GM12878 (cell line): ENCODE measurements around the gene GIT1. TPM values are rescaled to one million over a fixed set of nuclear protein-coding genes. Genes with fewer than 3 reads are reported as not detected.

Experiments used
- ATAC-seq: fragments of 200-7000 bp; cut with Tn5 transposase; 3 replicates; pipeline ENCODE4 v1.9.1; 2020; ENCODE audit warnings: mild to moderate bottlenecking, moderate library complexity
- BruUV-seq: library from RNA; stranded (reverse); fragments of 400-500 nt; replicated peaks from 2 replicates; lab custom pipeline; 2021; lab: Mats Ljungman, UMichigan
- CTCF ChIA-PET: fragments of 300-600 bp; sonication (Branson Sonifier 250); formaldehyde crosslinking; extraction: SDS; loops from one replicate; lab custom pipeline; 2021; ENCODE audit warnings: inconsistent platforms; lab: Yijun Ruan, JAX
- POLR2A ChIA-PET: fragments of 350-600 bp; formaldehyde crosslinking; extraction: SDS; loops from one replicate; lab custom pipeline; 2021; ENCODE audit warnings: inconsistent platforms; lab: Charles Lee
- RAD21 ChIA-PET: fragments of 300-600 bp; sonication (Branson Sonifier 250); formaldehyde crosslinking; loops from one replicate; lab custom pipeline; 2023; ENCODE audit warnings: antibody characterized with exemption; ENCODE audit not compliant: unreplicated experiment; lab: Charles Lee
- SMC1A ChIA-PET: fragments of 300-600 bp; sonication (Branson Sonifier 250); formaldehyde crosslinking; loops from one replicate; lab custom pipeline; 2023; ENCODE audit not compliant: unreplicated experiment, uncharacterized antibody; lab: Charles Lee
- DNase-seq: peaks from one replicate; pipeline ENCODE4 v3.0.0-alpha.2; 2011; ENCODE audit warnings: low read depth, low spot score
- FAIRE-seq: peaks from 3 replicates; lab custom pipeline; 2011; peaks lifted over from hg19 to GRCh38; lab: Jason Lieb, UNC
- H2AFZ ChIP-seq: 2 replicates; pipeline ENCODE4 v1.6.0; 2011; ENCODE audit warnings: low read depth, low read length, control low read depth; ENCODE audit not compliant: control insufficient read depth
- H3K27ac ChIP-seq: 2 replicates; pipeline ENCODE4 v1.5.1; 2011; ENCODE audit warnings: control low read depth; ENCODE audit not compliant: control insufficient read depth, insufficient read depth
- H3K27me3 ChIP-seq, 2 experiments: replicated peaks in 1 of 2; 2 replicates each; pipeline versions ENCODE4 v1.6.0 to v1.6.1; 2011; ENCODE audit warnings: low read length in 1 of 2; ENCODE audit not compliant: control insufficient read depth in 2 of 2, insufficient read depth in 2 of 2
- H3K36me3 ChIP-seq, 2 experiments: 2 replicates each; pipeline ENCODE4 v1.5.1; 2011; ENCODE audit warnings: low read length in 1 of 2; ENCODE audit not compliant: control insufficient read depth in 2 of 2, insufficient read depth in 2 of 2
- H3K4me1 ChIP-seq: 2 replicates; pipeline ENCODE4 v1.6.1; 2011; ENCODE audit warnings: mild to moderate bottlenecking, low read length, moderate library complexity, mixed read lengths; ENCODE audit not compliant: control insufficient read depth, insufficient read depth
- H3K4me2 ChIP-seq: 2 replicates; pipeline ENCODE4 v1.6.0; 2011; ENCODE audit warnings: control low read depth; ENCODE audit not compliant: control insufficient read depth, insufficient read depth
- H3K4me3 ChIP-seq: fragments of 200-600 bp; sonication (generic); 2 replicates; pipeline ENCODE4 v1.5.1; 2016
- H3K79me2 ChIP-seq: 2 replicates; pipeline ENCODE4 v1.6.0; 2011; ENCODE audit warnings: low read length; ENCODE audit not compliant: control insufficient read depth, insufficient read depth
- H3K9ac ChIP-seq: 2 replicates; pipeline ENCODE4 v1.8.0; 2011; ENCODE audit warnings: low read length, control low read depth, mixed read lengths; ENCODE audit not compliant: control insufficient read depth, insufficient read depth
- H3K9me3 ChIP-seq: replicated peaks from 3 replicates; pipeline ENCODE4 v1.5.1; 2011; ENCODE audit warnings: mild to moderate bottlenecking, low read length; ENCODE audit not compliant: control insufficient read depth, insufficient read depth
- H4K20me1 ChIP-seq: 2 replicates; pipeline ENCODE4 v1.6.0; 2011; ENCODE audit not compliant: control insufficient read depth, insufficient read depth
- ATF3 ChIP-seq: IDR thresholded peaks from 2 replicates; pipeline ENCODE4 v1.6.1; 2011; ENCODE audit warnings: low read depth, mild to moderate bottlenecking, low read length, moderate library complexity, borderline replicate concordance; ENCODE audit errors: extremely low read depth
- CEBPB ChIP-seq, 2 experiments: fragments of 150-350 bp in 1 of 2; IDR thresholded peaks; 2 replicates each; pipeline ENCODE4 v1.6.1; 2012 to 2014; ENCODE audit warnings: low read depth in 2 of 2, low read length in 2 of 2, borderline replicate concordance in 1 of 2, inconsistent platforms in 1 of 2
- CTCF ChIP-seq, 3 experiments: IDR thresholded peaks in 2 of 3; conservative IDR thresholded peaks in 1 of 3; 2 replicates each; pipeline ENCODE4 v1.5.1; 2011; ENCODE audit warnings: low read depth in 3 of 3, low read length in 3 of 3, mild to moderate bottlenecking in 3 of 3, control low read depth in 2 of 3, moderate library complexity in 2 of 3, inconsistent platforms in 1 of 3, mixed read lengths in 1 of 3; ENCODE audit not compliant: control insufficient read depth in 2 of 3, insufficient read depth in 1 of 3; ENCODE audit errors: extremely low read depth in 1 of 3
- E2F4 ChIP-seq: IDR thresholded peaks from 2 replicates; pipeline ENCODE4 v1.6.1; 2012; ENCODE audit warnings: low read depth, low read length, improper control_type of control experiment
- EGR1 ChIP-seq, 2 experiments: IDR thresholded peaks; 1 replicate in 1 of 2; 2 replicates in 1 of 2; pipeline ENCODE4 v1.6.1; 2011 to 2012; ENCODE audit warnings: low read depth in 2 of 2, low read length in 2 of 2, borderline replicate concordance in 1 of 2, mild to moderate bottlenecking in 1 of 2, moderate library complexity in 1 of 2
- HDAC2 ChIP-seq: fragments of 200-600 bp; sonication (generic); IDR thresholded peaks from 2 replicates; pipeline ENCODE4 v1.6.1; 2017
- HDGF ChIP-seq: fragments of 450-650 bp; IDR thresholded peaks from 2 replicates; pipeline ENCODE4 v1.6.1; 2016; ENCODE audit warnings: antibody characterized with exemption
- IRF5 ChIP-seq: fragments of 450-650 bp; IDR thresholded peaks from 2 replicates; pipeline ENCODE4 v1.6.1; 2017; ENCODE audit warnings: borderline replicate concordance
- NR2C1 ChIP-seq: fragments of 450-650 bp; IDR thresholded peaks from 2 replicates; pipeline ENCODE4 v1.6.1; 2017; ENCODE audit warnings: antibody characterized with exemption, mild to moderate bottlenecking, moderate library complexity
- PML ChIP-seq: IDR thresholded peaks from 2 replicates; pipeline ENCODE4 v1.6.1; 2012; ENCODE audit warnings: low read length, inconsistent platforms
- SMC3 ChIP-seq: IDR thresholded peaks from 2 replicates; pipeline ENCODE4 v1.6.1; 2011; ENCODE audit warnings: low read length, improper control_type of control experiment, borderline replicate concordance
- ZNF207 ChIP-seq: fragments of 450-650 bp; IDR thresholded peaks from 2 replicates; pipeline ENCODE4 v1.6.1; 2014; ENCODE audit warnings: antibody characterized with exemption, mild to moderate bottlenecking, borderline replicate concordance
- ZNF622 ChIP-seq: fragments of 450-650 bp; IDR thresholded peaks from 2 replicates; pipeline ENCODE4 v1.6.1; 2017; ENCODE audit warnings: mild to moderate bottlenecking, inconsistent platforms
- WGBS: methylation state at CpG from one replicate; pipeline ENCODE4 v1.1.6; 2016; ENCODE audit warnings: low lambda C conversion rate; ENCODE audit not compliant: insufficient replicate concordance, insufficient coverage; ENCODE audit errors: missing lambda C conversion rate; 5-methylcytosine and 5-hydroxymethylcytosine counted together
- in situ Hi-C: fragments of 300-500 bp; cut with MboI; formaldehyde crosslinking; loops from 9 replicates; pipeline ENCODE4 v1.14.3; 2018; ENCODE audit warnings: mixed read lengths
- intact Hi-C: fragments of 100-400 bp; cut with micrococcal nuclease; formaldehyde crosslinking; loops from one replicate; pipeline ENCODE4 v1.14.2; 2022; ENCODE audit not compliant: unreplicated experiment
- polyA plus RNA-seq, 11 experiments: library from polyadenylated mRNA; depleted of rRNA in 4 of 11; unstranded in 6 of 11; stranded (reverse) in 5 of 11; fragments of >200 nt; fragmentation: Nextera tagmentation in 4 of 11; fragmentation: Illumina TruSeq in 1 of 11; extraction: Ambion mirVana in 4 of 11; extraction: Trizol in 1 of 11; gene quantifications; 1 replicate in 1 of 11; 2 replicates in 10 of 11; pipeline versions ENCODE4 v1.2.1 to v1.2.3, GENCODE V29; 2011 to 2016; ENCODE audit warnings: inconsistent platforms in 2 of 11, missing spikeins in 2 of 11, low read depth in 1 of 11
- total RNA-seq, 4 experiments: library from RNA; depleted of rRNA in 3 of 4; stranded (reverse); fragments of >200 nt in 3 of 4; fragmentation: Illumina TruSeq in 1 of 4; extraction: Trizol in 1 of 4; gene quantifications; 2 replicates each; pipeline versions ENCODE4 v1.2.1 to v1.2.3, GENCODE V29; 2013 to 2021

GIT1 gene
- total and polyA plus RNA-seq, 10 of the 15 experiments (the other 5 are each of a cell fraction or from before 2014, with no cell fraction given): 0.24 to 45.3 (median 20.9) TPM

- Histone ChIP-seq H2AFZ (no peak overlapping the region), H3K36me3 (peaks cover 8 to 16% of the 10 kb centered on the region in 2 experiments; a peak in 3 of 4 replicates), H3K4me1 (peaks cover 18% of the 10 kb centered on the region), H3K27me3 (no peaks in the 10 kb centered on the region), H3K4me2 (no peak overlapping the region), H3K9me3 (no peaks in the 10 kb centered on the region), H3K4me3 (no peak overlapping the region), H3K79me2 (peaks cover 8% of the 10 kb centered on the region), H3K27ac (no peak overlapping the region)
- RAD21 ChIA-PET: interaction anchor here (1.2 to 4.1 kb wide), 10 partner anchors 9 to 350 kb away, joined by 3 to 25 read pairs (median 4); partner anchors contain the start of genes ANKRD13B and TP53I13
- POLR2A ChIA-PET: interaction anchor here (0.8 to 1.8 kb wide), 4 partner anchors 9 to 212 kb away, joined by 3 to 9 read pairs (median 3); partner anchors contain the start of gene ANKRD13B
- FAIRE-seq (no peak), DNase-seq (no peak)
- CTCF ChIA-PET: interaction anchor here (0.6 to 6.1 kb wide), 13 partner anchors 10 to 350 kb away, joined by 3 to 72 read pairs (median 5); partner anchors contain the start of gene ANKRD13B
- SMC1A ChIA-PET: interaction anchor here (0.8 to 2.6 kb wide), 9 partner anchors 9 to 197 kb away, joined by 3 to 14 read pairs (median 5); partner anchors contain the start of gene ANKRD13B
- in situ Hi-C loops: no loop called here
- TF ChIP-seq CEBPB (IDR thresholded peaks at IDR 0.05; ENCODE audit: borderline replicate concordance in 1 of 2, low read depth in 2 of 2, low read length in 2 of 2) (no peak), SMC3 (no peak), CTCF (IDR thresholded peaks at IDR 0.05 in 2 of 3, conservative IDR thresholded peaks at IDR 0.05 in 1 of 3; ENCODE audit: control insufficient read depth in 2 of 3, extremely low read depth in 1 of 3, insufficient read depth in 1 of 3, low read depth in 3 of 3, low read length in 3 of 3) (no peak), HDAC2 (no peak), E2F4 (no peak), PML (no peak), ZNF207 (no peak), ZNF622 (no peak), NR2C1 (no peak), HDGF (no peak), IRF5 (no peak), ATF3 (no peak), EGR1 (IDR thresholded peaks at IDR 0.05; ENCODE audit: borderline replicate concordance in 1 of 2, low read depth in 2 of 2, low read length in 2 of 2) (no peak)
- TF ChIP-seq, all 136 proteins: peak for 0
- intact Hi-C loops: loop anchor here (2.0 to 5.0 kb wide), 2 partner anchors 197 to 441 kb away; no protein-coding TSS in a partner anchor
- WGBS: 84% methylated on average over 20 of the region's 20 CpGs
- no peak for ATAC-seq
- BruUV-seq: no TSS peak
- Histone ChIP-seq H4K20me1 (no peaks in the 10 kb centered on the region), H3K9ac (no peak overlapping the region)
Observed at GRCh38 chr17:29581583-29582253, 7.7 kb downstream of the GIT1 start.
